ENCODE measurements around the gene PLIN4. TPM values are rescaled to one million over a fixed set of nuclear protein-coding genes. Genes with fewer than 3 reads are reported as not detected.
"Not testable (repeated sequence)": the region's sequence is repeated elsewhere in the genome, so short reads cannot be mapped to it uniquely, and the experiment has no call there.

The PLIN4 gene
- total and polyA plus RNA-seq, 9 of the 15 experiments (the other 6 are each of a cell fraction or from before 2014, with no cell fraction given) = 0.04 to 0.16 (median 0.07) TPM; not detected in 3

DNA sequence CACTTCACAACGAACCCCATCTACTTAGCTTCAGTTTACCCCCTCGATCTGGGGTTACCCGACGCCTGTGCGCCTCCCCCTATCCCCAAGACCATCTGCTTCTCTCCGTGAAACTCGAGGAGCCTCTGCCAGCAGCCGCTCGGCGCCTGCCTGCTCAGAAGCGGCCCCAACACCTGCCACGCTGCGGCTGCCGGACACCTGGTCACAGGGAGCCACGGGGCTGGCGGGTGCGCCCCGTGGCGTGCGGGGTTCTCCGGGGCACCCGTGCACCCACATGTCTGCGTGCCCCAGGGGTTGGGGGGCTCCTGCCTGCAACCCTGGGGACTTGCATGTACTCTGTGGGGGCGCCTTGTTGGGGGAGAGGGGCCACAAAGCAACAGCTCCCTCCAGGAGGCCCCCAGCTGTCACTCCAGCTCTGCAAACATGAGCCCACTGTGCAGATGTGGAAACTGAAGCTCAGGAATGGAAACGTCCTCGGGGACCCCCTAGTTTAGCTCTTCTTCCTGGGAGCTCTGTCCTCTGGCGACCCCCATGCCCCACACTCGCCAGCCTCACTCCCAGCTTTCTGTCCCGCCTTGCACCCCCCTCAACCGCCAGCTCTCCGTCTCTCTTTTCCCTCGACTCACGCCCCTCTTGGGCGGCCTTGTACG lies 48.2 kb upstream of the PLIN4 start:
- no peak overlapping the region for H3K4me2 ChIP-seq (ENCODE audit: insufficient read depth, low read length)
- no peaks in the 10 kb centered on the region for H3K27me3 ChIP-seq (ENCODE audit: control insufficient read depth in 2 of 2, insufficient read depth in 2 of 2, low read length in 2 of 2)
- FAIRE-seq (no peak), DNase-seq (ENCODE audit: extremely low read depth in 1 of 4, low spot score in 3 of 4) (peak in 1 of 4 experiments; percentile 15), ATAC-seq (no peak)
- BruUV-seq (replicated peaks) = no TSS peak
- no peaks in the 10 kb centered on the region; the same call in 1 of the 2 replicates for H4K20me1 ChIP-seq (replicated peaks; ENCODE audit: control insufficient read depth, insufficient read depth, low read length)
- POLR2A ChIA-PET = interaction anchor here (0.6 to 1.3 kb wide), 6 partner anchors 19 to 367 kb away, joined by 3 to 5 read pairs (median 3); no protein-coding TSS in a partner anchor
- CTCF ChIA-PET (ENCODE audit: low intra/inter-chr PET ratio) = no interaction called here
- no peaks in the 10 kb centered on the region for H3K9me3 ChIP-seq (replicated peaks; ENCODE audit: control insufficient read depth, insufficient read depth, low read depth, low read length)
- no peak overlapping the region for H2AFZ ChIP-seq (ENCODE audit: low read depth, low read length)
- in situ Hi-C loops (cut with MboI) = no loop called here
- H3K4me1 ChIP-seq (replicated peaks in 1 of 2; ENCODE audit: control insufficient read depth in 2 of 2, insufficient read depth in 2 of 2, low read length in 2 of 2) = peaks cover 0 to 17% of the 10 kb centered on the region in 2 experiments; a peak in 2 of 5 replicates
- 60% methylated on average over 33 of the region's 35 CpGs for WGBS (ENCODE audit: insufficient coverage, low coverage, missing lambda C conversion rate)
- peaks cover 2% of the 10 kb centered on the region for H3K9me1 ChIP-seq (ENCODE audit: control insufficient read depth, insufficient read depth, low read length)
- intact Hi-C loops (cut with micrococcal nuclease) = no loop called here
- no peaks in the 10 kb centered on the region for H3K79me2 ChIP-seq (ENCODE audit: control insufficient read depth, insufficient read depth, low read length)
- TF ChIP-seq, protein P1, sequence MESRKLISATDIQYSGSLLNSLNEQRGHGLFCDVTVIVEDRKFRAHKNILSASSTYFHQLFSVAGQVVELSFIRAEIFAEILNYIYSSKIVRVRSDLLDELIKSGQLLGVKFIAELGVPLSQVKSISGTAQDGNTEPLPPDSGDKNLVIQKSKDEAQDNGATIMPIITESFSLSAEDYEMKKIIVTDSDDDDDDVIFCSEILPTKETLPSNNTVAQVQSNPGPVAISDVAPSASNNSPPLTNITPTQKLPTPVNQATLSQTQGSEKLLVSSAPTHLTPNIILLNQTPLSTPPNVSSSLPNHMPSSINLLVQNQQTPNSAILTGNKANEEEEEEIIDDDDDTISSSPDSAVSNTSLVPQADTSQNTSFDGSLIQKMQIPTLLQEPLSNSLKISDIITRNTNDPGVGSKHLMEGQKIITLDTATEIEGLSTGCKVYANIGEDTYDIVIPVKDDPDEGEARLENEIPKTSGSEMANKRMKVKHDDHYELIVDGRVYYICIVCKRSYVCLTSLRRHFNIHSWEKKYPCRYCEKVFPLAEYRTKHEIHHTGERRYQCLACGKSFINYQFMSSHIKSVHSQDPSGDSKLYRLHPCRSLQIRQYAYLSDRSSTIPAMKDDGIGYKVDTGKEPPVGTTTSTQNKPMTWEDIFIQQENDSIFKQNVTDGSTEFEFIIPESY (CRISPR knock-in tag; IDR thresholded peaks at IDR 0.05) = peak; percentile 60; the same call in 1 of the 2 replicates
- no peak for TF ChIP-seq OTX1 (CRISPR knock-in tag; IDR thresholded peaks at IDR 0.05)
- H3K36me3 ChIP-seq (ENCODE audit: control insufficient read depth, insufficient read depth, low read length) = no peaks in the 10 kb centered on the region
- peak overlapping the region in 1 of 2 experiments; percentile 65; a peak in 1 of 4 replicates for H3K9ac ChIP-seq (ENCODE audit: insufficient read depth in 1 of 2, low read depth in 2 of 2, low read length in 2 of 2)
- no peak overlapping the region for H3K4me3 ChIP-seq
- no peak overlapping the region for H3K27ac ChIP-seq (ENCODE audit: extremely low read depth, low read depth, low read length)

DNA sequence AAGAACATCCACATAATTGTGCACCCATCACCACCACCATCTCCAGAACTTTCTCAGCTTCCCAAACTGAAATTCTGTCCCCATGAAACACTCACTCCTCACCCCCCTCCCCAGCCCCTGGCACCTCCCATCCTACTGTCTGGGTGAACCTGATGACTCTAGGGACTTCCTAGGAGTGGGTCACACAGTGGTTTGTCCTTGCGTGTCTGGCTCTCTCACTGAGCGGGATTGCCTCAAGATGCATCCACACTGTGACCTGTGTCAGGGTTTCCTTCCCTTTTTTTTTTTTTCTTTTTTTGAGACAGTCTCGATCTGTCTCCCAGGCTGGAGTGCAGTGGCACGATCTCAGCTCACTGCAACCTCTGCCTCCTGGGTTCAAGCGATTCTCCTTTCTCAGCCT lies 45.3 kb upstream of the PLIN4 start:
- 68% methylated on average over 2 of the region's 5 CpGs for WGBS (ENCODE audit: insufficient coverage, low coverage, missing lambda C conversion rate)

DNA sequence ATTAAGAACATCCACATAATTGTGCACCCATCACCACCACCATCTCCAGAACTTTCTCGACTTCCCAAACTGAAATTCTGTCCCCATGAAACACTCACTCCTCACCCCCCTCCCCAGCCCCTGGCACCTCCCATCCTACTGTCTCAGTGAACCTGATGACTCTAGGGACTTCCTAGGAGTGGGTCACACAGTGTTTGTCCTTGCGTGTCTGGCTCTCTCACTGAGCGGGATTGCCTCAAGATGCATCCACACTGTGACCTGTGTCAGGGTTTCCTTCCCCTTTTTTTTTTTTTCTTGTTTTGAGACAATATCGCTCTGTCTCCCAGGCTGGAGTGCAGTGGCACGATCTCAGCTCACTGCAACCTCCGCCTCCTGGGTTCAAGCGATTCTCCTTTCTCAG lies 43.8 kb upstream of the PLIN4 start:
- H3K79me2 ChIP-seq (ENCODE audit: control insufficient read depth, insufficient read depth, low read length); H3K4me2 ChIP-seq (ENCODE audit: insufficient read depth, low read length); ATAC-seq; DNase-seq (ENCODE audit: extremely low read depth in 1 of 4, low spot score in 3 of 4); intact Hi-C loops (cut with micrococcal nuclease); H2AFZ ChIP-seq (ENCODE audit: low read depth, low read length); H3K27ac ChIP-seq (ENCODE audit: extremely low read depth, low read depth, low read length); H3K9ac ChIP-seq (ENCODE audit: insufficient read depth in 1 of 2, low read depth in 2 of 2, low read length in 2 of 2); POLR2A ChIA-PET; H3K36me3 ChIP-seq (ENCODE audit: control insufficient read depth, insufficient read depth, low read length); H3K9me1 ChIP-seq (ENCODE audit: control insufficient read depth, insufficient read depth, low read length); FAIRE-seq; H4K20me1 ChIP-seq (replicated peaks; ENCODE audit: control insufficient read depth, insufficient read depth, low read length); H3K4me3 ChIP-seq; BruUV-seq (replicated peaks); in situ Hi-C loops (cut with MboI); H3K27me3 ChIP-seq (ENCODE audit: control insufficient read depth in 2 of 2, insufficient read depth in 2 of 2, low read length in 2 of 2); CTCF ChIA-PET (ENCODE audit: low intra/inter-chr PET ratio); H3K9me3 ChIP-seq (replicated peaks; ENCODE audit: control insufficient read depth, insufficient read depth, low read depth, low read length): not testable (repeated sequence)
- 90% methylated on average over 3 of the region's 7 CpGs for WGBS (ENCODE audit: insufficient coverage, low coverage, missing lambda C conversion rate)
- H3K4me1 ChIP-seq (replicated peaks in 1 of 2; ENCODE audit: control insufficient read depth in 2 of 2, insufficient read depth in 2 of 2, low read length in 2 of 2) = peaks cover 5 to 29% of the 10 kb centered on the region in 2 experiments; a peak in 4 of 5 replicates

More for the DNA sequence above, 45.3 kb upstream of the PLIN4 start:
- H4K20me1 ChIP-seq (replicated peaks; ENCODE audit: control insufficient read depth, insufficient read depth, low read length); intact Hi-C loops (cut with micrococcal nuclease); H3K9ac ChIP-seq (ENCODE audit: insufficient read depth in 1 of 2, low read depth in 2 of 2, low read length in 2 of 2); ATAC-seq; H3K27ac ChIP-seq (ENCODE audit: extremely low read depth, low read depth, low read length); H2AFZ ChIP-seq (ENCODE audit: low read depth, low read length); H3K9me1 ChIP-seq (ENCODE audit: control insufficient read depth, insufficient read depth, low read length); BruUV-seq (replicated peaks); H3K4me2 ChIP-seq (ENCODE audit: insufficient read depth, low read length); DNase-seq (ENCODE audit: extremely low read depth in 1 of 4, low spot score in 3 of 4); H3K27me3 ChIP-seq (ENCODE audit: control insufficient read depth in 2 of 2, insufficient read depth in 2 of 2, low read length in 2 of 2); H3K9me3 ChIP-seq (replicated peaks; ENCODE audit: control insufficient read depth, insufficient read depth, low read depth, low read length); H3K36me3 ChIP-seq (ENCODE audit: control insufficient read depth, insufficient read depth, low read length); CTCF ChIA-PET (ENCODE audit: low intra/inter-chr PET ratio); in situ Hi-C loops (cut with MboI); POLR2A ChIA-PET; H3K79me2 ChIP-seq (ENCODE audit: control insufficient read depth, insufficient read depth, low read length); H3K4me3 ChIP-seq; FAIRE-seq: not testable (repeated sequence)
- peaks cover 0 to 20% of the 10 kb centered on the region in 2 experiments; a peak in 2 of 5 replicates for H3K4me1 ChIP-seq (replicated peaks in 1 of 2; ENCODE audit: control insufficient read depth in 2 of 2, insufficient read depth in 2 of 2, low read length in 2 of 2)

Measured in K562 (cell line).